ENCODE data around the gene MAGEB4.
"Not testable (repeated sequence)": the region's sequence is repeated elsewhere in the genome, so short reads cannot be mapped to it uniquely, and the experiment has no call there.

The MAGEB4 gene, protein sequence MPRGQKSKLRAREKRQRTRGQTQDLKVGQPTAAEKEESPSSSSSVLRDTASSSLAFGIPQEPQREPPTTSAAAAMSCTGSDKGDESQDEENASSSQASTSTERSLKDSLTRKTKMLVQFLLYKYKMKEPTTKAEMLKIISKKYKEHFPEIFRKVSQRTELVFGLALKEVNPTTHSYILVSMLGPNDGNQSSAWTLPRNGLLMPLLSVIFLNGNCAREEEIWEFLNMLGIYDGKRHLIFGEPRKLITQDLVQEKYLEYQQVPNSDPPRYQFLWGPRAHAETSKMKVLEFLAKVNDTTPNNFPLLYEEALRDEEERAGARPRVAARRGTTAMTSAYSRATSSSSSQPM

DNA sequence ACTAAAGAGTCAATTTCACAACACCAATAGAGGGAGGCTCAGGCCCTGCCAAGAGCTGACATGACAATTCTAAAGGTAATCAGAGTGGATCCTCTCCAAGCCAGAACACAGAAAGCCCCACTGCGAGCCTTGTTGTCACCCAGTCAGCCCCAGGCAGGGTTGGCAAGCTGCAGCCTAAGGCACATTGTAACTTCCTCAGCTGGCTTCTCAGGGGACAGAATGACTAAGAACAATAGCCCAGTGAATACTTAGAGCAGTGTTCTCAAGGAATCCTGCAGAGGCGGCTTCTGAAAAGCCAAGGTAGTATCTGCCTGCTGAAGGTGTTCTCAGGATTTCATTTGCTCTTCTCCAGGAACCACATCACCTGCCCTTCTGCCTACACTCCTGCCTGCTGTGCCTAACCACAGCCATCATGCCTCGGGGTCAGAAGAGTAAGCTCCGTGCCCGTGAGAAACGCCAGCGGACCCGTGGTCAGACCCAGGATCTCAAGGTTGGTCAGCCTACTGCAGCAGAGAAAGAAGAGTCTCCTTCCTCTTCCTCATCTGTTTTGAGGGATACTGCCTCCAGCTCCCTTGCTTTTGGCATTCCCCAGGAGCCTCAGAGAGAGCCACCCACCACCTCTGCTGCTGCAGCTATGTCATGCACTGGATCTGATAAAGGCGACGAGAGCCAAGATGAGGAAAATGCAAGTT is at the start of gene MAGEB4:
Gene MAGEB4 (plus strand): TSS at position 277 of the 692 bp plus-strand sequence. CDS start 136 bp downstream, at position 413.
- no peak for DNase-seq

DNA sequence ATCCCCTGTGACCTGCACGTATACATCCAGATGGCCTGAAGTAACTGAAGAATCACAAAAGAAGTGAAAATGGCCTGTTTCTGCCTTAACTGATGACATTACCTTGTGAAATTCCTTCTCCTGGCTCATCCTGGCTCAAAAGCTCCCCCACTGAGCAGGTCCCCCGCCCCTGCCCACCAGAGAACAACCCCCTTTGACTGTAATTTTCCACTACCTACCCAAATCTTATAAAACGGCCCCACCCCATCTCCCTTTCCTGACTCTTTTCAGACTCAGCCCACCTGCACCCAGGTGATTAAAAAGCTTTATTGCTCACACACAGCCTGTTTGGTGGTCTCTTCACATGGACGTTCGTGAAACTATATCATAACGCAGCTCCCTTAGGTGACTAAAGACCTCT is 47.9 kb upstream of the MAGEB4 start:
- DNase-seq = not testable (repeated sequence)

DNA sequence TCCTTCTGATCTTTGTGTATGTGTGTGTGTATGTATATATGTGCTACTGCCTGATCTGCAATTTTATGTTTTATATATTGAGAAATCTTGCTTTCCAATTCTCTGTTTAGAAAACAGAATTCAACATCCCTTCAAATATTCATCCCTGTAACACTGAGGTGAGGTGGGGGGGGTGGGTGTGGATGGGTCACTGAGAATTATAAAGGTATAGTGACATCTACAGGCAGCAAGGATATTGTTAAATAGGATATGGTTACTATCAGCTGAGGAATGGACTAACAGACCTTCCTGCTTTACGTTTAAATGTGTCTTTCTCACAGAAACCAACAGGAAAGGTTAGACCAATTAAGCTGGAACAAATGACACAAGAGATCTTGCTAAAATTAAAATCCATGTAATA is 45.5 kb upstream of the MAGEB4 start:
- peak; percentile 10 for DNase-seq

GRCh38 chrX:30212172-30212571 is 29.6 kb upstream of the MAGEB4 start:
- no peak for DNase-seq

GRCh38 chrX:30215357-30215843 is 26.4 kb upstream of the MAGEB4 start, which contains the start of gene MAGEB2:
MAGEB2 (plus strand) TSS chrX:30215563; CDS start chrX:30218581, 3,018 bp downstream.
- no peak for DNase-seq

DNA sequence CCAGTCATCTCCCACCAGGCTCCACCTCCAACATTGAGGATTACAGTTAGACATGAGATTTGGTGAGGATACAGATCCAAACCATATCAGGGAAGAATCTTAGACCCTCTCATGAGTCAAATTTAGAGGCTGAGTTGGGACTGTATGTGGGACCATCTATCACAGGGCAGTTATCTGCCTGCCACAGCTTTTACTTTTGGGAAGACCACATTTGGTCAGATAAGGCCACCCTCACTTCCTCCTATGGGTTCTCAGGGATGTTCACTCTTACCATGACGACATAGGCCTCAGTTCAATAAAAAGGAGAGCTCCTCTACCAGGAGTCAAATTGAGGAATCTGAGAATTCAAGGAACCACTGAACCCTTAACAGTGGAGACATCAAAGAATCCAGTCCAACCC is 24.3 kb upstream of the MAGEB4 start:
- DNase-seq = no peak

DNA sequence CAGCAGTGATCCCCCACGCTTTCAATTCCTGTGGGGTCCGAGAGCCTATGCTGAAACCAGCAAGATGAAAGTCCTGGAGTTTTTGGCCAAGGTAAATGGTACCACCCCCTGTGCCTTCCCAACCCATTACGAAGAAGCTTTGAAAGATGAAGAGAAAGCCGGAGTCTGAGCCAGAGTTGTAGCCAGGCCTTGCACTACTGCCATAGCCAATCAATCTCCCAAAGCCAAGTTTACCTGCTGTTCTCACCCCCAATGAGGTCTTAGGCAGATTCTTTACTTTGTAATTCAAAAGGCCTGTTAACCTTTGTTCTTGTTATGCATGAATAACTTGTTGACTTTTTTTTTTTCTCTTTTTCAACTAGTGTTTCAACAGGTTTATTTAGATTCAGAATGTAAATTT is 22.4 kb upstream of the MAGEB4 start:
- no peak for DNase-seq

- DNase-seq = no peak
Observed at GRCh38 chrX:30220661-30221060, 21.1 kb upstream of the MAGEB4 start.

- DNase-seq = no peak
Observed at GRCh38 chrX:30224536-30224935, 17.3 kb upstream of the MAGEB4 start.

DNA sequence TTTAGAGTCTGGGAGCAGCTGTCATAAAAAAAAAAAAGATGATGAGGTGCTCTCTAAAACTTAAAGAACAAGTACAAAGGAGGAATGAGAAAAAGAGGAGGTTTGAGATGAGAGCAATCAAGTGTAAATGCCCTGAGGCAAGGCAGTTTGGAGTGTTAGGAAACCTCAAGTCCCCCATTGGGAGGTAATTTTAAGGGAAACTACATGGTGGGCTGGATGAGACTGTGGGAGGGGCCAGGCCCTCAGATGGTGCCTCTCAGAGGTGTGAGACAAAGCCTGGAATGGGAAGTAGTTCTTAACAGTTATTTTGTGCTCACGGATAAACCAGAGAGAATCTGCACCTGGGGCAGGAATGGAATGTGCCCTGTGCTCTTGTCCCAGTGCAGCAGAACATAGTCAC is 13.3 kb upstream of the MAGEB4 start:
- no peak for DNase-seq

DNA sequence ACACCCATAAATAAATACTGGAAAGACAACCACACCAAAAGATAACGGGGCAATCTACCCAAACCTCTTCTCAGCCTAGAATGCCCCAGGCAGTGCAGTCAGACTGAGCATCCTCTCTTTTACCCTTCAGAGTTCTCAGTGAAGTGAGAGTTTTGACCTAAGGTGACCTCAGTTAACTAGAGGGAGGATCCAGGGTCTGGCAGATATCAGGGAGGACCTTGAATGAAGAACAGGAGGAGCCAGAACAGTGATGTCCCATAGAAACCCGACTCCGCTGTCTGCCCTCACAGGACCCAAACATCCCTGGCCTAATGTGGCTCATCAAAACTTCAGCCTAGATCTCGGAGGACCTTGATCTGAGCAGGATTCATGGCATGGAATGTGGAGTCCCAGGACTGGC is 11.4 kb upstream of the MAGEB4 start, which contains the start of gene MAGEB3:
Gene MAGEB3 (plus strand): TSS at position 263 of the 400 bp plus-strand sequence. CDS start 5,268 bp downstream, outside the sequence.
- no peak for DNase-seq

DNA sequence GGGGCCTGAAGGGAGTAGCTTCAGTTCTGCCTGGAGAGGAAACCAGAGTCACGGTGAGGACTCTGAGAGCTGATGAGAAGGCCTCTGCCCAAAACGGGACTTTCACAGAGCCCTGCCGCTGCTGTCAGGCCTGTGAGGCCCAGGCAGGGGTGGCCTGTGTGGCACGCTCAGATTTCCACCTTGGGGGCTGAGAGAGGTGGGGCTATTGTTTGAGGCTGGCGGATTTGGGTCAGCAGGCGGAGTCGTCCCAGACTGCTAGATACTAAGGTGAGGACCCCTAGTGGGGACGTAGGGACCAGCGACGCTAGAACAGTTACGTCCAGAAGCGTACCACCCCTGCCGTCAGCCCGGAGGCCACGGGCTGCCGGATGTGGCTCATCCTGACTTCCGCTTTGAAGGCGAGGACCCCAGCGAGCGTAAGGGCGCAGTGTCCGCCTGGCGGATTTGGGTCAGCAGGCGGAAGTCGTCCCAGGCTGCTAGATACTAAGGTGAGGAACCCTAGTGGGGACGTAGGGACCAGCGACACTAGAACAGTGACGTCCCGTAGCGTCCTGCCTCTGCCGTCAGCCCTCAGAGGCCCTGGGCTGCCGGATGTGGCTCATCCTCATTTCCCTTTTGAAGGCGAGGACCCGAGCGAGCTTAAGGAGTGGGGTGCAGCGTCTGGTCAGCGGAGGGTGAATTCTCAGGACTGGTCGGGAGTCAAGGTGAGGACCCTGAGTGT is 5.1 kb downstream of the MAGEB4 start, which contains the start of gene MAGEB1:
Gene MAGEB1 (plus strand): TSS at position 378 of the 721 bp plus-strand sequence. CDS start 3,348 bp downstream, outside the sequence.
- DNase-seq = no peak

DNA sequence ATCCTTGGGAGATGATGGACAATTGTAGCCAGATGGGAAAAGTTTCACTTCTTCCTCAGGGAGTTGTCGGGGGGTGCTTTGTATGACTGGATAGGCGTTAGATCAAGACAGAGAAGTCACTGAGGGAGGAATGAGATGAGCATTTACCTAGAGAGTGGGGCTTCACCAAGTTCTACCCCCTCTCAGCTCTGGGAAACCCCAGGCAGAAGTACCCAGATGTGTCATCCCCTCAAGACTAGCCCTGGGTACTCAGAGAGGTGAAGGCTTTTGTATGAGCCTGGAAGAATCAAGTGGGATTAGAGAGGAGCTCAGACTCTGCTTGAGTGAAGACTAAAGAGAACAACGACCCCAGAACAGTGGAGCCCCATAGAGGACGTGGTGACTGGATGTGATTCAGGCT is 7.1 kb downstream of the MAGEB4 start:
- no peak for DNase-seq

GRCh38 chrX:30253257-30253656 is 11.5 kb downstream of the MAGEB4 start:
- DNase-seq = no peak

DNA sequence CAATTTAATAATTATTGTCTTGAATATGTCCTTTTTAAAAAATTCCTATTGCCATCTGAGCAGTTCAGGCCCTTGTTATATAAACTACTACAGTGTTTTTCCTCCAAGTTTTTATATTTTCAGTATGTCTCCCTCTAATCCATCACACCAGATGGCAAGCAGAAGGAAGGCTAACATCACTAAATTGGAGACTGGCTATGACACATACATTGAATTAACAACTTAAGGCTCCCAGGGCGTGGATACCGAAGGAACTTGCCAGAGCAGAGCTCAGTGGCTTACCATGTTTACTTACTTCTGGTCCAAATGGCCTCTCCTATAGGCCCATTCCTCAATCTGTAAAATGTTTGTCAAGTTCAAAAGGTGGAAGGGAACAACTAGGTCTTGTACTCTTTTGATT is 18.1 kb downstream of the MAGEB4 start:
- DNase-seq = no peak

GRCh38 chrX:30261012-30261411 is 19.2 kb downstream of the MAGEB4 start:
- DNase-seq = no peak

- DNase-seq = no peak
Observed at GRCh38 chrX:30262763-30263162, 21.0 kb downstream of the MAGEB4 start.

- peak; percentile 7 for DNase-seq
Observed at GRCh38 chrX:30270639-30271038, 28.8 kb downstream of the MAGEB4 start.

DNA sequence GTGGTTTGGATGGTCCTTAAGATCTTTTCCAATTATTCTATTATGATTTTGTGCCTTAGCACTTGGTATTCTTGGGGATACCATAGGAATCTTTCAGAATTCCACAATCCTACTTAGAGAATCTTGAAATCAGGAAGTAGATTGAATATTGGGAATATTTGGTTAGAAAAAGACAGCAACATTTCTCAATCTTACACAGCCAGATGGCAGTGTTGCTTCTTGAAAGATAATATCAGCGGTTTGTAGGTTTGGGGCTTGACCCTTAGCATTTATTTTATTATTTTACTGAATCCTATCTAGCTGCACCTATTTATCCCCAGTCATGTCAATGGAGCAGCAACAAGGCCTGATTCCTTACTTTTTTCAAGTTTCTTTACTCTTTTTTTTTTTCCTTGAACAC is 33.7 kb downstream of the MAGEB4 start:
- peak; percentile 34 for DNase-seq

GRCh38 chrX:30278365-30278764 is 36.6 kb downstream of the MAGEB4 start:
- peak; percentile 60 for DNase-seq

GRCh38 chrX:30280428-30280827 is 38.6 kb downstream of the MAGEB4 start:
- no peak for DNase-seq

- DNase-seq = no peak
Observed at GRCh38 chrX:30282527-30282926, 40.7 kb downstream of the MAGEB4 start.
